OCI-LY1 (cell line): Measurements from ENCODE around the gene ZNF419.
"Not testable (repeated sequence)": the region's sequence is repeated elsewhere in the genome, so short reads cannot be mapped to it uniquely, and the experiment has no call there.

ENCODE experiments used
- CTCF ChIP-seq: fragments of 200-600 bp; sonication (generic), shearing (Covaris generic); IDR thresholded peaks from 2 replicates; pipeline ENCODE4 v1.5.1; 2017; ENCODE audit warnings: mild to moderate bottlenecking, antibody characterized with exemption, low read length, moderate library complexity, mixed read lengths
- EZH2 ChIP-seq: fragments of 200-600 bp; sonication (generic), shearing (Covaris generic); IDR thresholded peaks from 2 replicates; pipeline ENCODE4 v1.8.0; 2017; ENCODE audit warnings: borderline replicate concordance, mixed run types, mild to moderate bottlenecking, antibody characterized with exemption, low read length, moderate library complexity, mixed read lengths

- TF ChIP-seq CTCF, EZH2: not testable (repeated sequence)
These were observed 11.8 kb downstream of the ZNF419 start for GRCh38 chr19:57499332-57499679.
